ENCODE measurements around the gene WSB2. TPM values are rescaled to one million over a fixed set of nuclear protein-coding genes. Genes with fewer than 3 reads are reported as not detected.
A peak's percentile ranks its signal among the peaks of the same experiment; 100 is the strongest.

The WSB2 gene
- total and polyA plus RNA-seq, 10 donors, result 14.4 to 63.2 (median 43.6) TPM

DNA sequence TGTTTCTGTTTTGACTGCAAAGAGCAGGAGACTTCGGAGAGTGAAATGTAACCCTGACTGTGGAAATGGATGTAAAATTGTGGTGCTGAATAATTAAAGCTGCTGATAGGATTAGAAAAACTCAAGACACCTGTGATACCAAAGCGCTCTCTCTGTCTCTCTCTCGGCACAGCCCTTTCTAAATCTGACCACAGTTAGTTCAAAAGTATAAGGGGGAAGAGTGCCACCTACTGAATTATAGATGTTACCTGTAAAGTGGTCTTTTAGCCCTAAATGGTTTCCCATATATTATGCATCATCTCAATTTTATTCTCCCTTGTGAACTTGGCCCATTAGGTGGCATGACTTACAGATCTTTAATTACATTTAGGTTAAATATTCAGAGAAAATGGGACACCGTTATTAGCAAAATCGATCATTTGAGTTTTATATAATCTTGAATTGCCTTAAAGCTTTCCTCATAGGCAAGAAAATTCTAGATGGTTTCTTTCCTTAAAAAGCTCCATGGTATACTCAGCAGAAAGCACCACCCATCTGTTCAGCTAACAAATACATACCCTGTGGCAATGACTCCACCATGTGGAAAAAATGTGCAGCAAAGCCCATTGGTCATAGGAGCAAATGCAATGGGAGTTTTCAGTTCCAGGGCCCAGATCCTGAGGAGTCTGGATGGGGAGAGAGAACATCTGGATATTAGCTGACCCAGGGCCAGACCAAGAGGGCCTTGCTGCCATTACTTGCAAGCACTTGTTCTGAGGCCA lies 26.4 kb downstream of the WSB2 start:
- DNase-seq, result no peak
- intact Hi-C loops (cut with DNase I; ENCODE audit: low total_unique reads), result no loop called here
- H3K4me3 ChIP-seq, result no peak overlapping the region
- no peaks in the 10 kb centered on the region for H3K27me3 ChIP-seq (replicated peaks in 1 of 7)
- TF ChIP-seq, protein P1, sequence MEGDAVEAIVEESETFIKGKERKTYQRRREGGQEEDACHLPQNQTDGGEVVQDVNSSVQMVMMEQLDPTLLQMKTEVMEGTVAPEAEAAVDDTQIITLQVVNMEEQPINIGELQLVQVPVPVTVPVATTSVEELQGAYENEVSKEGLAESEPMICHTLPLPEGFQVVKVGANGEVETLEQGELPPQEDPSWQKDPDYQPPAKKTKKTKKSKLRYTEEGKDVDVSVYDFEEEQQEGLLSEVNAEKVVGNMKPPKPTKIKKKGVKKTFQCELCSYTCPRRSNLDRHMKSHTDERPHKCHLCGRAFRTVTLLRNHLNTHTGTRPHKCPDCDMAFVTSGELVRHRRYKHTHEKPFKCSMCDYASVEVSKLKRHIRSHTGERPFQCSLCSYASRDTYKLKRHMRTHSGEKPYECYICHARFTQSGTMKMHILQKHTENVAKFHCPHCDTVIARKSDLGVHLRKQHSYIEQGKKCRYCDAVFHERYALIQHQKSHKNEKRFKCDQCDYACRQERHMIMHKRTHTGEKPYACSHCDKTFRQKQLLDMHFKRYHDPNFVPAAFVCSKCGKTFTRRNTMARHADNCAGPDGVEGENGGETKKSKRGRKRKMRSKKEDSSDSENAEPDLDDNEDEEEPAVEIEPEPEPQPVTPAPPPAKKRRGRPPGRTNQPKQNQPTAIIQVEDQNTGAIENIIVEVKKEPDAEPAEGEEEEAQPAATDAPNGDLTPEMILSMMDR (IDR thresholded peaks at IDR 0.05 in 8 of 11, conservative IDR thresholded peaks at IDR 0.05 in 3 of 11), result no peak
- no peak for TF ChIP-seq POLR2AphosphoS5 (IDR thresholded peaks at IDR 0.05)
- TF ChIP-seq POLR2A (IDR thresholded peaks at IDR 0.05), result no peak
- H3K27ac ChIP-seq, result peak overlapping the region in 1 of 8 donors; percentile 4
- WGBS, 5 donors, result 88 to 95% (median 92%) methylated on average over 5 of the region's 5 CpGs
- H3K4me1 ChIP-seq, result peaks cover 0 to 13% (median 3%) of the 10 kb centered on the region in 6 donors
- no peaks in the 10 kb centered on the region for H3K9me3 ChIP-seq
- peaks cover 0 to 100% (median 91%) of the 10 kb centered on the region in 6 donors for H3K36me3 ChIP-seq

DNA sequence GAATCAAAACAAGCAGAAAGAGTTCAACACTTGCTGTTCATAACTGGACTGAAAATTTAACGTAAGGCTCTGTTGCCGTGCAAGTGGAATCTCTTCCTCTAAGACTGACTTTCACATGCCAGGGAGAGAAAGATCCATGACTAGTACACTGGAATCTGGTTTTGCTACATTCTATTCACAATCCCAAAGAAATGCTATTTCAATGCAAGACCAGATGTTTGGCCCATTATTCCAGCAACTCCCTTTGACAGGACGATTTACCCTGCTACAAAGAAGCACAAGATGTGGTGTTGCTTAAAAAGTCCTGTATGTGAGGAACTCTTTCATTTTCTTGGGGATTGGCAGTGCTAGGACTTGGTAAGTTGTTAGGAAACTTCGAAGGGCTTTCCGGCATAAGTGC lies 27.1 kb downstream of the WSB2 start:
- H3K27me3 ChIP-seq (replicated peaks in 1 of 7), result no peaks in the 10 kb centered on the region
- DNase-seq, result no peak
- H3K27ac ChIP-seq, result peak overlapping the region in 1 of 8 donors; percentile 3
- no peak overlapping the region for H3K4me3 ChIP-seq
- peaks cover 0 to 100% (median 90%) of the 10 kb centered on the region in 6 donors for H3K36me3 ChIP-seq
- TF ChIP-seq POLR2AphosphoS5 (IDR thresholded peaks at IDR 0.05), result no peak
- TF ChIP-seq, protein P1 (IDR thresholded peaks at IDR 0.05 in 8 of 11, conservative IDR thresholded peaks at IDR 0.05 in 3 of 11), result no peak
- no peaks in the 10 kb centered on the region for H3K9me3 ChIP-seq
- WGBS, 5 donors, result 88 to 96% (median 92%) methylated on average over 5 of the region's 5 CpGs
- peaks cover 0 to 13% (median 3%) of the 10 kb centered on the region in 6 donors for H3K4me1 ChIP-seq
- intact Hi-C loops (cut with DNase I; ENCODE audit: low total_unique reads), result no loop called here

DNA sequence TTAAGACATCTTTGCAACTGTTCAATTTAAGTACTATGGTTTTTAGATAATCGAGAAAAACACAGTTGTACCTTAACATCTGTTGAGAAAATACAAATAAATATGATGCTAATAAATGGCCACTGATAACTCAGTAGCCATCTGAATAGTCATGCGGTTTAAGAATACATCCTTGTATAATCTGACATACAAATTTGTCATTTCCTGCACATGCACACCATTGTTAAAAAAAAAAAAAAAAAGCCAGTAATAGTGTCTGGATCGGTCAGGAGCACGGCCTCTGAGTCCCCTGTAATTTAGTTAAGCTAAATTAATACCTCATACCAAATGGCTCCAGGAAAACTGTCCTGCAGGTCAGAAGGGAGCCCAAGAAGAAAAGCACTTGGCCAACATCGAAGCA lies 27.7 kb downstream of the WSB2 start:
- no peak for TF ChIP-seq POLR2AphosphoS5 (IDR thresholded peaks at IDR 0.05)
- no peak for TF ChIP-seq POLR2A (IDR thresholded peaks at IDR 0.05)
- TF ChIP-seq, protein P1 (IDR thresholded peaks at IDR 0.05 in 8 of 11, conservative IDR thresholded peaks at IDR 0.05 in 3 of 11), result no peak
- H3K27ac ChIP-seq, result peak overlapping the region in 1 of 8 donors; percentile 3
- H3K9me3 ChIP-seq, result no peaks in the 10 kb centered on the region
- no peak for DNase-seq
- WGBS, 5 donors, result 79 to 88% (median 87%) methylated on average over 5 of the region's 5 CpGs
- peaks cover 0 to 13% (median 3%) of the 10 kb centered on the region in 6 donors for H3K4me1 ChIP-seq
- intact Hi-C loops (cut with DNase I; ENCODE audit: low total_unique reads), result no loop called here
- H3K27me3 ChIP-seq (replicated peaks in 1 of 7), result no peaks in the 10 kb centered on the region
- H3K4me3 ChIP-seq, result no peak overlapping the region
- peaks cover 0 to 100% (median 90%) of the 10 kb centered on the region in 6 donors for H3K36me3 ChIP-seq

DNA sequence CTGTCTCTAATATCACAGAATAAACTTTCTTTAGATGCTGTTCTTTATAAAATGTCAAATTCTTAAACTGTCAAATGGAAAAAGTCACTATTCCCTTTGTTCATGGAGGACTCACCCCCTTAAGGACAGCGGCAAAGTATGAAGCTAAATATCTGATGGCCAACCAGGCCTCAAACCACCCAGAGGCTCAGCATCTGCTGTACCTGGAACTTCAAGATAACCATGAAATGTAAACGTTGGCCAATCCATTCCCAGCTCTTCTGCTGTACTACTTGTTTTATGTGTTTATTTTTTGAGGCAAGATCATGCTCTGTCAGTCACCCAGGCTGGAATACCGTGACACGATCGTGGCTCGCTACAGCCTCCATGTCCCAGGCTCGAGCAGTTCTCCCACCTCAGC lies 28.8 kb downstream of the WSB2 start:
- H3K9me3 ChIP-seq, result no peaks in the 10 kb centered on the region
- DNase-seq, result no peak
- TF ChIP-seq, protein P1 (IDR thresholded peaks at IDR 0.05 in 8 of 11, conservative IDR thresholded peaks at IDR 0.05 in 3 of 11), result no peak
- TF ChIP-seq POLR2AphosphoS5 (IDR thresholded peaks at IDR 0.05) (no peak), POLR2A (IDR thresholded peaks at IDR 0.05) (no peak)
- H3K4me3 ChIP-seq, result no peak overlapping the region
- H3K36me3 ChIP-seq, result peaks cover 0 to 100% (median 89%) of the 10 kb centered on the region in 6 donors
- H3K27me3 ChIP-seq (replicated peaks in 1 of 7), result no peaks in the 10 kb centered on the region
- WGBS, 5 donors, result 91 to 96% (median 93%) methylated on average over 7 of the region's 7 CpGs
- intact Hi-C loops (cut with DNase I; ENCODE audit: low total_unique reads), result no loop called here
- H3K4me1 ChIP-seq, result peaks cover 0 to 13% (median 3%) of the 10 kb centered on the region in 6 donors
- no peak overlapping the region for H3K27ac ChIP-seq

Measured in spleen (tissue), 11 donors.